Measurements from ENCODE around the gene NPBWR2.
"Not testable (repeated sequence)": the region's sequence is repeated elsewhere in the genome, so short reads cannot be mapped to it uniquely, and the experiment has no call there.

The NPBWR2 gene

GRCh38 chr20:64130271-64130670 is 22.9 kb upstream of the NPBWR2 start:
- Histone ChIP-seq H3K9ac (ENCODE audit: low read depth, low read length) (no peak overlapping the region), H3K27me3 (ENCODE audit: control insufficient read depth, insufficient read depth, low read length) (no peaks in the 10 kb centered on the region), H3K4me3 (ENCODE audit: low read depth, low read length) (no peak overlapping the region), H3K27ac (ENCODE audit: low read depth, low read length) (no peak overlapping the region), H3K9me3 (ENCODE audit: control insufficient read depth, insufficient read depth, low read length) (no peaks in the 10 kb centered on the region), H3K36me3 (ENCODE audit: control insufficient read depth, insufficient read depth, low read length) (no peaks in the 10 kb centered on the region), H3K4me1 (ENCODE audit: control insufficient read depth, insufficient read depth, low read length) (no peaks in the 10 kb centered on the region)

GRCh38 chr20:64129146-64129782 is 21.9 kb upstream of the NPBWR2 start:
- Histone ChIP-seq H3K4me1 (ENCODE audit: control insufficient read depth, insufficient read depth, low read length) (no peaks in the 10 kb centered on the region), H3K4me3 (ENCODE audit: low read depth, low read length) (no peak overlapping the region), H3K27me3 (ENCODE audit: control insufficient read depth, insufficient read depth, low read length) (no peaks in the 10 kb centered on the region), H3K27ac (ENCODE audit: low read depth, low read length) (no peak overlapping the region), H3K9me3 (ENCODE audit: control insufficient read depth, insufficient read depth, low read length) (peaks cover 2% of the 10 kb centered on the region; the same call in 1 of the 2 replicates), H3K9ac (ENCODE audit: low read depth, low read length) (no peak overlapping the region), H3K36me3 (ENCODE audit: control insufficient read depth, insufficient read depth, low read length) (no peaks in the 10 kb centered on the region)

GRCh38 chr20:64123517-64123916 is 16.2 kb upstream of the NPBWR2 start:
- H3K4me1 ChIP-seq (ENCODE audit: control insufficient read depth, insufficient read depth, low read length); H3K27me3 ChIP-seq (ENCODE audit: control insufficient read depth, insufficient read depth, low read length); H3K9ac ChIP-seq (ENCODE audit: low read depth, low read length); H3K36me3 ChIP-seq (ENCODE audit: control insufficient read depth, insufficient read depth, low read length); H3K4me3 ChIP-seq (ENCODE audit: low read depth, low read length); H3K27ac ChIP-seq (ENCODE audit: low read depth, low read length): not testable (repeated sequence)
- peaks cover 18% of the 10 kb centered on the region; the same call in 1 of the 2 replicates for H3K9me3 ChIP-seq (ENCODE audit: control insufficient read depth, insufficient read depth, low read length)

GRCh38 chr20:64122927-64123326 is 15.6 kb upstream of the NPBWR2 start:
- H3K4me1 ChIP-seq (ENCODE audit: control insufficient read depth, insufficient read depth, low read length); H3K36me3 ChIP-seq (ENCODE audit: control insufficient read depth, insufficient read depth, low read length); H3K27ac ChIP-seq (ENCODE audit: low read depth, low read length); H3K27me3 ChIP-seq (ENCODE audit: control insufficient read depth, insufficient read depth, low read length); H3K9ac ChIP-seq (ENCODE audit: low read depth, low read length); H3K4me3 ChIP-seq (ENCODE audit: low read depth, low read length): not testable (repeated sequence)
- H3K9me3 ChIP-seq (ENCODE audit: control insufficient read depth, insufficient read depth, low read length) = peaks cover 18% of the 10 kb centered on the region; the same call in 1 of the 2 replicates

GRCh38 chr20:64121586-64121985 is 14.2 kb upstream of the NPBWR2 start:
- Histone ChIP-seq H3K9ac (ENCODE audit: low read depth, low read length) (no peak overlapping the region), H3K27me3 (ENCODE audit: control insufficient read depth, insufficient read depth, low read length) (no peaks in the 10 kb centered on the region)

GRCh38 chr20:64119681-64120341 is 12.4 kb upstream of the NPBWR2 start:
- Histone ChIP-seq H3K9ac (ENCODE audit: low read depth, low read length) (no peak overlapping the region), H3K36me3 (ENCODE audit: control insufficient read depth, insufficient read depth, low read length) (no peaks in the 10 kb centered on the region), H3K4me3 (ENCODE audit: low read depth, low read length) (no peak overlapping the region), H3K9me3 (ENCODE audit: control insufficient read depth, insufficient read depth, low read length) (peaks cover 18% of the 10 kb centered on the region; the same call in 1 of the 2 replicates), H3K27ac (ENCODE audit: low read depth, low read length) (no peak overlapping the region), H3K27me3 (ENCODE audit: control insufficient read depth, insufficient read depth, low read length) (no peaks in the 10 kb centered on the region), H3K4me1 (ENCODE audit: control insufficient read depth, insufficient read depth, low read length) (no peaks in the 10 kb centered on the region)

More at GRCh38 chr20:64121586-64121985, 14.2 kb upstream of the NPBWR2 start:
- Histone ChIP-seq H3K4me1 (ENCODE audit: control insufficient read depth, insufficient read depth, low read length) (no peaks in the 10 kb centered on the region), H3K36me3 (ENCODE audit: control insufficient read depth, insufficient read depth, low read length) (no peaks in the 10 kb centered on the region), H3K27ac (ENCODE audit: low read depth, low read length) (no peak overlapping the region), H3K4me3 (ENCODE audit: low read depth, low read length) (no peak overlapping the region), H3K9me3 (ENCODE audit: control insufficient read depth, insufficient read depth, low read length) (peaks cover 18% of the 10 kb centered on the region; the same call in 1 of the 2 replicates)

GRCh38 chr20:64119301-64119680 is 11.9 kb upstream of the NPBWR2 start:
- Histone ChIP-seq H3K9ac (ENCODE audit: low read depth, low read length) (no peak overlapping the region), H3K27me3 (ENCODE audit: control insufficient read depth, insufficient read depth, low read length) (no peaks in the 10 kb centered on the region), H3K36me3 (ENCODE audit: control insufficient read depth, insufficient read depth, low read length) (no peaks in the 10 kb centered on the region), H3K9me3 (ENCODE audit: control insufficient read depth, insufficient read depth, low read length) (peaks cover 15% of the 10 kb centered on the region; the same call in 1 of the 2 replicates), H3K4me1 (ENCODE audit: control insufficient read depth, insufficient read depth, low read length) (no peaks in the 10 kb centered on the region), H3K4me3 (ENCODE audit: low read depth, low read length) (no peak overlapping the region), H3K27ac (ENCODE audit: low read depth, low read length) (no peak overlapping the region)

- H3K4me3 ChIP-seq (ENCODE audit: low read depth, low read length); H3K27ac ChIP-seq (ENCODE audit: low read depth, low read length); H3K4me1 ChIP-seq (ENCODE audit: control insufficient read depth, insufficient read depth, low read length); H3K36me3 ChIP-seq (ENCODE audit: control insufficient read depth, insufficient read depth, low read length); H3K9ac ChIP-seq (ENCODE audit: low read depth, low read length); H3K27me3 ChIP-seq (ENCODE audit: control insufficient read depth, insufficient read depth, low read length): not testable (repeated sequence)
- H3K9me3 ChIP-seq (ENCODE audit: control insufficient read depth, insufficient read depth, low read length) = peaks cover 15% of the 10 kb centered on the region; the same call in 1 of the 2 replicates
Measured at GRCh38 chr20:64117432-64117777, 10.0 kb upstream of the NPBWR2 start.

- Histone ChIP-seq H3K9ac (ENCODE audit: low read depth, low read length) (no peak overlapping the region), H3K4me1 (ENCODE audit: control insufficient read depth, insufficient read depth, low read length) (no peaks in the 10 kb centered on the region), H3K9me3 (ENCODE audit: control insufficient read depth, insufficient read depth, low read length) (peaks cover 15% of the 10 kb centered on the region; the same call in 1 of the 2 replicates), H3K36me3 (ENCODE audit: control insufficient read depth, insufficient read depth, low read length) (no peaks in the 10 kb centered on the region), H3K27me3 (ENCODE audit: control insufficient read depth, insufficient read depth, low read length) (no peaks in the 10 kb centered on the region), H3K27ac (ENCODE audit: low read depth, low read length) (no peak overlapping the region), H3K4me3 (ENCODE audit: low read depth, low read length) (no peak overlapping the region)
Measured at GRCh38 chr20:64116541-64117431, 9.4 kb upstream of the NPBWR2 start.

- Histone ChIP-seq H3K9me3 (ENCODE audit: control insufficient read depth, insufficient read depth, low read length) (peaks cover 8% of the 10 kb centered on the region; the same call in 1 of the 2 replicates), H3K27me3 (ENCODE audit: control insufficient read depth, insufficient read depth, low read length) (no peaks in the 10 kb centered on the region), H3K36me3 (ENCODE audit: control insufficient read depth, insufficient read depth, low read length) (no peaks in the 10 kb centered on the region), H3K4me3 (ENCODE audit: low read depth, low read length) (no peak overlapping the region), H3K9ac (ENCODE audit: low read depth, low read length) (no peak overlapping the region), H3K4me1 (ENCODE audit: control insufficient read depth, insufficient read depth, low read length) (no peaks in the 10 kb centered on the region), H3K27ac (ENCODE audit: low read depth, low read length) (no peak overlapping the region)
Measured at GRCh38 chr20:64116016-64116415, 8.7 kb upstream of the NPBWR2 start.

Data from HUES48 (cell line).